ENCODE measurements around the gene SIGLEC12.
A peak's percentile ranks its signal among the peaks of the same experiment; 100 is the strongest.
"Not testable (repeated sequence)": the region's sequence is repeated elsewhere in the genome, so short reads cannot be mapped to it uniquely, and the experiment has no call there.

Gene SIGLEC12

DNA sequence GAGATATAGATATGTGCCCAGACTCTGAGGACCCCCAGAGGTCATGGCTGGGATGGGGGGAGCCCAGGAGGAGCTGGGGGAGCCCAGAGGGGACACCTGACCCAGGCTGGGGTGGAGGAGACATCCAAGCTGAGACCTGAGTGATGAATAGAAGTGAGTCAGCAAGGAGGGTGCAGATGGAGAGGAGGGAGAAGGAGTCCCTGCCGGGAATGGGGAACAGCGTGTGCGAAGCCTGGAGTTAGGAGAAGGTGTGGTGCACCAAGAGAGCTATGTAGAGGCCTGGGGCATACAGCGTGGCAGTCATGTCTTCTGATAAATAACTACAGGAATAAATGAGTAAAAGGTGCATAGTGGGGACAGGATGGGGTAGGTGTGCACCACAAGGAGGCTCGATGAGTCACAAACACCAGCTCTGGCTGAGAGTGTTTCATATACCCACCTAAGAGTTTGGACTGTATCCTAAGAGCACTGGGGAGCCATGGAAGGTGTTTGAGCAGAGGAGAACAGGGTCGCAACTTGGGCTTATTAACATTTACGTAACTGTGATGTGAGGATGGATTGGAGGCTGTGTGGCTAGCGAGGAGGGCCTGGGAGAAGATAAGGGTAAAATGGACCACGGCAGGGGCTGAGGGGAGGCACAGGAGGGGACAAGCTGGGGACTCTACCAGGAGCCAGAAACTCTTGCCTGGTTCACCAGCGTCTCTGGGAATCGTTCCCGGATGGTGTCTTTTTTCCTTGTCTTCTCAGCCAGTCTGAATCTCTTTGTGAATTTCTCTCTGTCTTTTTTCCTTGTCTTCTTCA is 21.9 kb downstream of the SIGLEC12 start:
- DNase-seq: no peak

DNA sequence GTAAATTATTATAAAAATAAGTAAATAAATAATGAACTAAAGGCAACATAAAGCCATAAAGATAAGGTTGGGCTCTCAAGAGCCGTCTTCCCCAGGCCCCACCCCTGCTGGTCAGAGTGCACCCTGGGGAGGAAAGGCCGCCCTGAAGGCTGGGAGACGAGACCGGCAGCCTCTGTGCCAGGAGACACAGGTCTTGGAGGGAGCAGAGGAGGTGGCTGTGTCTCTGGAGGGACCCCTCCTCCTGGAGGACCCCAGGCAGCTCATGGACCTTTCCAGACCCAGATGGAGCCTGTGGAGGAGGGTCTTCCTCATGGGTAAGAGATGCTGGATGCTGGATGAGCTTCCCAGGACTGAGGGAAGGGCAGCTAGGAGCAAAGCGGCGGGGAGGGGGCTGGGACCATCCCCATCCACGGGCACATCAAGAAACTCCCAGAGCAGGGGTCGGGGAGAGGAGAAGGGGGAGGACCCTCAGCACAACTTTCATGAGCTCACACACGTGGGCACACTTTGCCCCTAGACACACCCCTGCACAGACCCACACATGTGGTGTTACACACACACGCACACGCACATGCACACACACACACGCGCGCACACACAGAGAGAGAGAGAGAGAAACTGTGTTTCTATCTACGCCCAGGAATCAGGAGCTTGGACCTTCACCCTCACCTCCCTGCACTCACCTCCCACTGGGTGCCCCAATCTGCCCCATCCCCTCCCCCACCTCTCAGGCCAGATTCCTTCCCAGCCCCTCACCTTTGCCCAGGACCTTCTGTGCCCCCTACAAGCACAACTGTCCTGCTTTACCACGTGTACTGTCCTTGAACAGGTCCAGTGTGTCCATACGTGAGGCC is 23.0 kb downstream of the SIGLEC12 start, which contains the start of gene CEACAM18:
CEACAM18 (plus strand) TSS at position 159 of the 854 bp plus-strand sequence.
- DNase-seq: no peak

DNA sequence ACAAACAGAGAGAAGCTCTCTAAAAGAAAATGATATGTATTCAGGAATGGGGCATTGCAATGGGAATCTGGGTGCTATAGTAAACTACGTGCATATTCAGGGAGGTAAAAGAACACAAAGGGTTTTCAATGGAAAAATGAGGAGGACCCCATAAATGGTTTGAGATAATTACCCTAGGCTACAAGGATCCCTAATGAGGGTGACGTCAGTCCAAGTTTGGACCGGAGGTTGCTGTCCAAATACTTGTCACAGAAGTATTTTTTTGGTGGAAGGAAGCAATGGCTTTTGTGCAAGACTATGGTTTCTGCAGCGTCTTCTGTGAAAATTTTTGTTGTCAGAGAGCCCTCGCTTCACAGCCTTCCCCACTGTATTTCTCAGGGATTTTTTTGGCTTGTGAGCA is 24.3 kb downstream of the SIGLEC12 start:
- no peak for DNase-seq

DNA sequence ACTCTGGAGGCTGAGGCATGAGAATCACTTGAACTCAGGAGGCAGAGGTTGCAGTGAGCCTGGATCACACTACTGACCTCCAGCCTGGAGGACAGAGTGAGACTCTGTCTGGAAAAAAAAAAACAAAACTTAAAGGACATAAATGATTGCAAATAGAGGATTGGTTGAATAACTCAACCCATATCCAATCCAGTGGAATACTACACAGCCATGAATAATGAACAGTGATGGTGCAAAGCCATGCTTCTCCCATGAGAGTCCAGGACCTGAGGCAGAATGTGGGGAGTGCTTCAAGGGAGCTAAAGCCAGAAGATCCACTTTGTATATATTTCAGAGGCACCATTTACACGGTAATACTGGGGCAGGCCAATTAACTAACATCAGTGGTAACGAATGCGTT is 25.4 kb downstream of the SIGLEC12 start:
- no peak for DNase-seq

DNA sequence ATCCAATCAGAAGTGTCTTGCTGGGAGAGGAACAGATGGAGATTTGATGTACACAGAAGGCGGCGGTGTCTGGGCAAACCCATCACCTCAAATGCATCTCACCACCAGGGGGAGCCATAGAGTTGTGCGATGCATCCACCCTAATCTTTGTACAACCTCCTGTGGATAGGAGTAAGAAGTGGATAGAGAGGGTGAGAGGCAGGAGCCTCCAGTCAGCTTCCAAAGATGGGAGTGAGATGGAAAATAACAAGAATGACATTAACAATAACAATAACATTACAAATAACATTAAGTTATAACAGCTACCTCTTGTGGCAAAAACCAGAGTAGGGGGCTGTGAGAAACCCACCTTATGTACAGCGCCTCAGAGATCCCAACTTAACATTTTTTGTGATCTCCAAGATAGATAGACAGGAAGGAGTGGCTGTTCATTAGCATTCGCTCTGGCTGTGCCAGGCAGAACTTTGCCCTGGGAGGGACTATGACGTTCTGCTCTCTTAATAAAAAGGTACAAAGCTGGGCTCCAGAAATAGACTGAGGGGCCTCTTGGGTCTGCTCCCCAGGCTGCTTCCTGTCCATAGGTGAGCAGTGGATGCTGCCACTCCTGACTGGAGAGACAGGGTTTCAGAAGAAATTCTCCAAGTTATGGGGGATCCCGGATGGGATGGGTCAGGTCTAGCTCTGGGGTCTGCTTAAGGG is 28.4 kb downstream of the SIGLEC12 start:
- DNase-seq: peak; percentile 34

DNA sequence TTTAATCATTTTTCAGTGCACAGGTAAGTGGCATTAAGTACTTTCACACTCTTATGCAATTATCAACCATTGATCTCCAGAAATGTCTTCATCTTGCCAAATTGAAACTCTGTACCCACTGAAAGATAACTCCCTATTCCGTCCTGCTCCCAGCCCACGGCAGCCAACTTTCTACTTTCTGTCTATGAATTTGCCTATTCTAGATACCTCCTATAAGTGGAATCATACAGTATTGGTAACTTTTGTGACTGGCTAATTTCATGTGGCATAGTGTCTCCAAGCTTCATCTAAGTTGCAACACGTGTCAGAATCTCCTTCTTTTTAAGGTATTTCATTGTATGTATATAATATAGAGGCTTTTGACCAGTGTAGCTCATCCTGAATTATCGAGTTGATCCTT is 29.0 kb downstream of the SIGLEC12 start:
- no peak for DNase-seq

DNA sequence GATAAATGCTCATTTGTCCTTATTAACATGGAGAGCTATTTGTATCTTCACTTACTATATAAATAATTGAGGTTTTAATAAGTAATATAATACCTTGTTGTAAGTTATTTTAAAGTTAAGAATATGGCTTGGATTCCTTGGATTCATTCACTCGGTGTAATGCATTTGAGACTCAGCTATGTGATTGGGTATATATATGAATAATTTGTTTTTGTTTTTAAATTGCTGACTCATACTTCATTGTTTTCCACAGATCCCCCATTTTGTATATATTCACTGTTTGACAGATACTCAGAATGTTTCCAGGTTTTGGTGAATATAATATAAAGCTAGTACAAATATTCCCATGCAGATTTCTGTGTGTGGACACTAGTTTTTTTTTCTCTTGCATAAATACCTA is 30.1 kb downstream of the SIGLEC12 start:
- no peak for DNase-seq

DNA sequence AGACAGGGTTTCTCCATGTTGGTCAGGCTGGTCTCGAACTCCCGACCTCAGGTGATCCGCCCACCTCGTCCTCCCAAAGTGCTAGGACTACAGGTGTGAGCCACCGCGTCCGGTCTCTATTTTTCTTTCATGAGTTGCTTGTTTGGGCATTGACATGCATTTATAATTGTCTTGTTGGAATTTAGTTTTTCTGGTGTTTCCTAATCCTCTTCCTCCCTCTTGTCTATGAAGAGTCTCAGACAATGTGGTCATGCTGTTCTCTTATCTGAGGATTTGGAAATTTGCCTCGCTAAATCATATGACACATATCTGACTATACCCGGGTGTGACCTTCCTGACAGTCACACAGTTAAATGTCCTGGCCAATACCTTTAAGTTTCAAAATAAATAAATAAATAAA is 30.6 kb downstream of the SIGLEC12 start:
- no peak for DNase-seq

DNA sequence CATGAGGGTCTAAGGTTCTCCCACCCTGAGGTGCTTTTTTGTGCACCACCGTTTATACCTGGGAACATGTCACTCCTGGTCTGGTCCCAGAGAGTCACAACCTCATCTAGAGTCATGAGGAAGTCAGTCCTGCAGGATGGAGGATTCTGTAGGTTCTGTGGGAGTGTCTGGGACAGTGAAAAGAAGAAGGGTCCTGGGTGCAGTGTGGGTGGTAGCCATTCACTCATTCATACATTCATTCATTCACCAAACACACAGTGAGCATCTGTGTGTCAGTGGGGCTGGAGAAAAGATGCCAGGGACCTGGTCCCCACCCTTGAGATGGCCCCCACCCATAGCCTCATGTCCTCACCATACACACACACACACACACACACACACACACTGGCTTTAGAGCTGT is 32.0 kb downstream of the SIGLEC12 start:
- DNase-seq: no peak

DNA sequence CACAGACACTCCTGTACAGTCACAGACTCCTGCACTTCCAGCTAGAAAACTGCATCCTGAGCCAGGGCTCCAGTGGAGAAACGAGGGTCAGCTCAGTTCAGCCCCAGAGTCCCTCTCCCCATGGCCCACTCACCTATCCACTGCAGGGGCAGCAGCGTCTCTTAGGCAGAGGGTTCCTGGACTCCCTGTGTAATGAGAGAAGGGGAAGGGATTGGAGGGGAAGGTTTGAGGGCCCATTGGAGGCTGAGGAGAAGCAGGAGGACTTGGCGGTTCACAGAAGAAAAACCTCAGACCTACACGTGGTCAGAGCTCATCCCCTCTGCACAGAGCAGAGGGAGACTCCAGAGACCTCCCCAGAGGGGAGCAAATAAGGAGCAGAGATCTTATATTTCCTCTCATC is 32.4 kb downstream of the SIGLEC12 start:
- no peak for DNase-seq

DNA sequence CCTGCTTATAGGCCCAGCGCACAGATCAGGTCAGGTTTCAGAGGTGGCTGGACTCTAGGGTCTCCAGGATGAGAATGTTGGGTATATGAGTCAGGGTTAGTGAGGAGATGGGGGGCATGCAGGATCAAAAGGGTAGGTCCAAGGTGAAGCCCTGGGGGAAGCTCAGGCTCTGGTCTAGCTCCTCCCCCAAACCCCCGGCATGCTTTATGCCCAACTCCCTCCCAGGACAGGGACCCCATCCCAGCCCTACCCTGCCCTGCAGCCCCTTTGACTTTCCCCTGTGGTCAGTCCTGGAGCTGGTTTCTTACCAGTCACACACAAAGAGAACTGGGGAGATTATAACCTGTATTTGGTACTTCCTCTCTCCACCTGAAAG is 33.1 kb downstream of the SIGLEC12 start:
- DNase-seq: no peak

DNA sequence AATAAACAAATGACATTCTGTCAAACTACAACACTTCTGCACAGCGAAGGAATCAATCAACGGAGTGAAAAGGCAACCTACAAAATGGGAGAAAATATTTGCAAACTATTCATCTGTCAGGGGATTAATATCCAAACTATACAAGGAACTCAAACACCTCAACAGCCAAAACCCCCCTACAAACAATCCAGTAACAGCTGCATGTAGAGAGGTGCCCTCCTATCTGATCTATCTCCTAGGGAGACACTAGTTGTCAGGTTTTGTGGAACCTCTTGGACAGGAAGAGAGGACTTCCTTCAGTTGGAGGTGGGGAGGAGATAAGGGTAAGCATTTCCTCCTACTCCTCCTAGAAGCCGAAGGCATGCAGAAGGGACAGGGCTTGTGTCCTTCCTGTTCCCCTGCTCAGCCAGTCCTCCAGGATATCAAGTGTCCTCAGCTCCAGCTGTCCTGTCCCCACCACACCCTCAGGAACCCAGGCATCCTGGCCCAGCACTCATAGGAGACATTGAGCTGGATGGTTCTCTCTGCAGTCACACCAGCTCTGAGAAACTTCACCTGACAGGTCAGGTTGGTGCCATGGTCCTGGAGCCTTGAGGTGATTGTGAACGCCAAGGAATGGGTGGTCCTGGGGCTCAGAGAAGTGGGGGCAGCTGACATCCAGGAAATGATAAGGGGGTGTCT is 33.6 kb downstream of the SIGLEC12 start:
- DNase-seq: no peak

DNA sequence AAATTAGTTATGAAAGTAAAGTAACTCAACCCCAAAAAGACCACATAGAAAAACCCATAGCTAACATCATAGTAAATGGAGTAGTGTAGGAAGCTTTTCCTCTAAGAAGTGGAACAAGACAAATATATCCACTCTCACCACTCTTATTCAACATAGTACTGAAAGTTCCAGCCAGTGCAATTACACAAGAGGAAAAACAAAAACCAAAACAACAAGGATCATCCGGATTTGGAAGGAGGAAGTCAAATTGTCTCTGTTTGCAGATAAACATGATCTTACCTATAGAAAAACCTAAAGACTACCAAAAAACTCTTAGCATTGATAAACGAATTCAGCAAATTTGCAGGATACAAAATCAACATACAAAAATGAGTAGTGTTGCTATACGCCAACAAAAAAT is 34.9 kb downstream of the SIGLEC12 start:
- DNase-seq: no peak

DNA sequence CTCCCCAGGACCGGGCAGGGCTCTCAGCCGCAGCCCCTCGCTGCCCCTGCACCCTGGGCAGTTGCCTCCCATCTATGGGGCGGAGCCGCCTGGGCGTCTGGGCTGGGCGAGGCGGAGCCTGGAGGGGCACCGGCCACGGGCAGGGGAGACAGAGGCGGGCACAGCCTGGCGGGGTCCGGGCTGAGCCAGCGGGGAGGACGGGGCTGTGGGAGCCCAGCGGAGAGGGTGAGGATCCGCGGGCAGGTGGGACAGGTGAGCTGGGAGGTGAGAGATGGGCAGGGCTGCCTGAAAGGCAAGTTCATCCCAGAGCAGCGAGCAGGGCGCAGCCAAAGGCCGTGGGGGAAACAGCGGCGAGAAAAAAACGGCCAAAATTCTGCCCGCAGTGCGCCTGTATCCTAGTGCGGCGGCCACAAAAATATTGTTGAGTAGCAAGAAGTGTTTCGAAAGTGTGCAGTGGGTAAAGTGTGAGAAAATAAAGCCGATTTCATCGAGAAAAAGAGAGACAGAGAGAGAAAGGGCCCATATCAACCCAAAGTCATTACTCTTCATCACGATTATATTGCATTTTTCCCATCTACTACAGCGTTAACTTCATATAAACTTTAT is 37.5 kb downstream of the SIGLEC12 start:
- not testable (repeated sequence) for DNase-seq

DNA sequence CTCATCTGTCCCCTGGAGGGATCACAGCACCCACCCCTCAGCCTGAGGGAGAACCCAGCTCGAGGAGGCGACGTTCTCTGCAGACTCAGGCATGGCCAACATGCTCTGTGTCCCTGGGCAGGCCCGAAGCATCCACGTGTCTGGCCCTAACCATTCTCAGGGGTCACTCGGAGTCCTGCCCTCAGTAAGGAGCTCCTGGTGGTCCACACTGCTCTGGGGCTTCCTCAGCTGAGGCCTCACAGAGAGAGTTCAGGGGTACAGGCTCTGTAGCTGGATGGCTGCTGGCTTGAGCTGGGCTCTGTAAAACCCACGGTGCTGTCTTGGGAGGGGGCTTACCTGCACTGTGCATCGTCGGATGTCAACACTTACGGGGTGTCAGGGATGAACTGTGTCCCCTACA is 38.9 kb downstream of the SIGLEC12 start:
- no peak for DNase-seq

DNA sequence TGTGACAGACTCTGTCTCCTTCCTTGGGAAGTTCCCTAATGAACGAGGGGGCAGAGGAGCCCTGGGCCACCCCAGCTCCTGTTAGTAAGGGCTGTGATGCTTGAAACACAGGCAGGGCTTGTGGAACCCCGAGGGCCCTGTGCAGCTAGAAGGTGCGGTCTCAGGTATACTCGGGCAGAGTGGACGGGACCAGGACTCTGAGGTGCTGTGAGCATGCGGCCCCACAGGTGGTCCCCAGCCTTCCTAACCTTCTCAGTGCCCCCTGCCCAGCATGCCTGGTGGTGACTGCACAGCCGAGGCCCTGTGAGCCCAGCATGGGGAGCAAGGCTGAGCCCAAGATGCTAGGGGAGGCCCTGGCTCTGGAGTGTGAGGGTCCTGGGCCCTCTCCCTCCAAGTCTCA is 39.3 kb downstream of the SIGLEC12 start:
- no peak for DNase-seq

DNA sequence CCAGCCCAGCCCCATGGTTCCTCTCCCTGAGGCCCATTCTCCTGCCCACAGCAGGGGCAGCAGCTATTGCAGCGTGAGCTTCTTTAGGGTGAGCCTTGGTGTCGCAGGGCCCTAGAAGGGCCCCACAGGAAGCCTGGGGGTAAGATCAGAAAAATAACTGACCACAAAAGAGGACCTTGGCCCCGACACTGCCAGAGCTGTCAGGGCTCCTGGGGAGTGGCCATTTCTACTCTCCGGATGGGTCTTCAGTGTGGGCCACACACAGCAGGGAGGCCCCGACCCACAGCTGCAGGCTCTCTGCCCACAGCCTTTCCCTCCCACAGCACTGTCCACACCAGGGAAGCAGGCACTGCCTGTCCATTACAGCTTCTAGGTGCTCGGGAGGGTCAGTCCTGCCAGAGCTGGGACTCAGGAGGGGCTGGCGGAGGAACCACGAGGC is 39.9 kb downstream of the SIGLEC12 start:
- no peak for DNase-seq

DNA sequence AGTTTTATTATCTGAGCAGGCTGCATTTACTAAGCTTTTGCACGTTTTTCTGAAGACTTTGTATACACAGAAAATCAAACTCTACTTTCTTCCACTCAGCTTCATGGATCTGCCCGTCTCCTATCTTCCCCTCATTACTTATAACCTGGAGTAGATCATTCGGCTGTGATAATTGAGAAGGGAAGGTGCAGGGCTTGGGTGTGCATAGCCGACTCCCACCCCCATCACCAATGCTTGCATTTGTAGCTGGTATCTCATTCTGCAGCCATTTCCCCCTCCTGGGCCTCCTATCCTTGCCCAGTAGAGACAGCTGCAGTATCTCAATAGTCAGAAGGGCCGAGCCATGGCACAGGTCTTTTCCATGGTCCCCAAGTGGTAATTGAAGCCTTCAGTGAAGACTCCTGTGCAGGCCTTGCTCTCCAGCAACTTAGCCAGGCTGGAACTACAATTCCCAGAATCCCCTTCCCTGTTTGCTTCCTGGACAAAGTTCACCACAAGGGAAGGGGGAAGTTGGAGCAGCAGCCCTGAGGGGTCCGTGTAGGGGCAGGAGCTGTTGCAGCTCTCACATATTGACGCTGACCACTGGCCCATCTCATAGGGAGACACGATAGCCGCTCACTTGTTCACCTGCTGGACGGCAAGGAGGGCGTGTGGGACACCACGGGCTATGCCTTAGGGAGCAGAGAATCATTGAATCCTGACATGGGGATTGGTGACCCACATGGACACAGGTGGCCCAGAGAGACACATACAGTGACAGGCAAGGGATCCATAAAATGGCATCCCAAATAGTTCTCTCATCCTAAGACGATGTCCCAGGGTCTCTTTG is 41.2 kb downstream of the SIGLEC12 start:
- DNase-seq: no peak

DNA sequence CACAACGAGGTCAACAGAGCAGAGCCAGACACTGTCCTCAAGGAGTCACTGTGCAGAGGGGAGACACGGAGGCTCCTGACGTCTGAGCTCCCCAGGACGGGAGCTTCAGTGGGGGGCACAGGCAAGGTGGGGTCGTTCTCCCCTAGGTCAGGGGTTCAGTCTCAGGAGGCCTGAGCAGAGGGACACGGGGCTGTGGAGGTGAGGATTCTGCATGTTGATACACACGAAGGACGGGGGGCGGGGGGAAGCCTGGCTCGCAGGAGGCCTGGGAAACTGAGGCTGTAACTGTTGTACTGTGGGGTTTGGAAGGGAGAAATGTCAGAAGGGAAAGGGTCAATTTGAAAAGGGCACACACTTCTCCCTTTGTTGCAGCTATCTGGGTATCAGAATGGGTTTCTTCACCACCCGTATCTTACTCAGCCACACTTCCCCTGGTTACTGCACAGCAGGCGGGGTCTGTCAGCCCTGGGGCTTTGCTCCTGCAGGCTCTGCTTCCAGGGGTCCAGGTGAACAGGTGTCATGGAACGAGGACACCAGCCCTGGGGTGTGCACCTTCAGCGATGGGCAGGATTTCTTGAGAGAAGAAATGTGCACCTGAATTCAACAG is 42.6 kb downstream of the SIGLEC12 start:
- DNase-seq: no peak

DNA sequence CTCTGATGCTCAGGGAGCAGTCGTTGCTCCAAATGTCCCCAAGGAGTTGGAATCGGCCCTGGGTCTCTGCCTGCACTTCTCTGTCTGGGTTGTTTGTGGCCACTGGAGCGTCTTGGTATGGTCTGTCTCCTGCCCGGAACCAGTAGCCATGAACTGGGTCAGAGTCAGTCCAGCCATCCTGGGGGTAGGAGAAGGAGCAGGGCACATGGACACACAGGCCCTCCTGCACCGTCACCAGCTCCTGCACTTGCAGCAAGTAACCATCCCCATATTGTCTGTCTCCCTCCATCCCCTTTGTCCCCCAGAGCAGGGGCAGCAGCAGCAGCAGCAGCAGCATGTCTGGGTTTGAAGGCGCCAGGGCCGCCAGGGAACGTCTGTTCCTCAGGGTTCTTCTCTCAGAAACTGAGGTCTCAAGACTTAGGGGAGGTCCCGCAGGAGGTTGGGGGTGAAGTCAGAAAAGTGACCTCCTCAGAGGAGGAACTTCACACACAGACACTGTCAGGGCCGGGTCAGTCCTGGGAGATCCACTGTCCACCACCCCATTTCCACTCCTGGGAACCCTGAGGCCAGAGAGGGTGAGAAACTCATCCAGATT is 43.5 kb downstream of the SIGLEC12 start, which contains the start of gene SIGLEC8:
SIGLEC8 (minus strand) TSS at position 404 of the 595 bp plus-strand sequence; CDS start at position 337, 67 bp downstream.
- no peak for DNase-seq
